H1 (cell line): Measurements from ENCODE around the gene SPATA16.

Experiments
- JUN ChIP-seq: IDR thresholded peaks from 2 replicates; pipeline ENCODE4 v1.6.1; 2011; ENCODE audit warnings: low read depth, mild to moderate bottlenecking, improper control_type of control experiment, low read length
- JUND ChIP-seq: IDR thresholded peaks from 2 replicates; pipeline ENCODE4 v1.6.1; 2011; ENCODE audit warnings: mild to moderate bottlenecking, improper control_type of control experiment, low read length
- POLR2A ChIP-seq, 2 experiments: IDR thresholded peaks; 1 replicate in 1 of 2; 2 replicates in 1 of 2; pipeline ENCODE4 v1.6.1; 2011; ENCODE audit warnings: low read depth in 2 of 2, low read length in 2 of 2, mild to moderate bottlenecking in 2 of 2; ENCODE audit errors: control extremely low read depth in 1 of 2
- SIX5 ChIP-seq: IDR thresholded peaks from 2 replicates; pipeline ENCODE4 v1.6.1; 2011; ENCODE audit warnings: mild to moderate bottlenecking, low read depth, low read length
- TAF1 ChIP-seq: IDR thresholded peaks from 2 replicates; pipeline ENCODE4 v1.6.1; 2011; ENCODE audit warnings: mild to moderate bottlenecking, low read depth, low read length
- USF2 ChIP-seq: IDR thresholded peaks from 2 replicates; pipeline ENCODE4 v1.6.1; 2011; ENCODE audit warnings: low read length, improper control_type of control experiment
- TF ChIP-seq, protein P1 (sequence below), 3 experiments: IDR thresholded peaks; 1 replicate in 2 of 3; 2 replicates in 1 of 3; pipeline versions ENCODE4 v1.5.1 to v1.6.1; 2011; ENCODE audit warnings: low read length in 3 of 3, mild to moderate bottlenecking in 3 of 3, inconsistent platforms in 2 of 3, low read depth in 1 of 3, moderate library complexity in 1 of 3; ENCODE audit not compliant: insufficient read depth in 1 of 3; ENCODE audit errors: control extremely low read depth in 1 of 3

DNA sequence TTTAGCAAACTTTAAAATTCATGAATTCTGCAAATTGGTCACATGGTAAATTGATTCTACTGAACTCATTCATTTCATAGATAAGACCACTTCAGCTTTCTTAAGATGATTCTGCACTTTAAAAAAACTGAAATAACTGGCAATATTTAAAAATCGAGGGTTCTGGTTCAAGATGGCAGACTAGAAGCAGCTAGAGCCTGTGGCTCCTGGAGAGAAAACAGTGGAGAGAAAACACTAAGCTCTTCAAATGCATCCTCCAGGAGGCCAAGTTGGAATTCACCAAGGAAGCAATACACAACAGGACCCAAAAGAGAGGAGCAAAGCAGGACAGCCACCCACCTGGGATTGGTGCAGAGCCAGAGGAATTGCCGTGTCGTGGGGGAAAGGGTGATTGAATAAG lies 132.1 kb downstream of the SPATA16 start:
- TF ChIP-seq JUN (no peak), JUND (no peak), SIX5 (no peak), TAF1 (no peak), USF2 (no peak), POLR2A (IDR thresholded peaks at IDR 0.05; ENCODE audit: control extremely low read depth in 1 of 2, low read depth in 2 of 2, low read length in 2 of 2) (no peak)
- TF ChIP-seq, protein P1, sequence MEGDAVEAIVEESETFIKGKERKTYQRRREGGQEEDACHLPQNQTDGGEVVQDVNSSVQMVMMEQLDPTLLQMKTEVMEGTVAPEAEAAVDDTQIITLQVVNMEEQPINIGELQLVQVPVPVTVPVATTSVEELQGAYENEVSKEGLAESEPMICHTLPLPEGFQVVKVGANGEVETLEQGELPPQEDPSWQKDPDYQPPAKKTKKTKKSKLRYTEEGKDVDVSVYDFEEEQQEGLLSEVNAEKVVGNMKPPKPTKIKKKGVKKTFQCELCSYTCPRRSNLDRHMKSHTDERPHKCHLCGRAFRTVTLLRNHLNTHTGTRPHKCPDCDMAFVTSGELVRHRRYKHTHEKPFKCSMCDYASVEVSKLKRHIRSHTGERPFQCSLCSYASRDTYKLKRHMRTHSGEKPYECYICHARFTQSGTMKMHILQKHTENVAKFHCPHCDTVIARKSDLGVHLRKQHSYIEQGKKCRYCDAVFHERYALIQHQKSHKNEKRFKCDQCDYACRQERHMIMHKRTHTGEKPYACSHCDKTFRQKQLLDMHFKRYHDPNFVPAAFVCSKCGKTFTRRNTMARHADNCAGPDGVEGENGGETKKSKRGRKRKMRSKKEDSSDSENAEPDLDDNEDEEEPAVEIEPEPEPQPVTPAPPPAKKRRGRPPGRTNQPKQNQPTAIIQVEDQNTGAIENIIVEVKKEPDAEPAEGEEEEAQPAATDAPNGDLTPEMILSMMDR (IDR thresholded peaks at IDR 0.05; ENCODE audit: control extremely low read depth in 1 of 3, insufficient read depth in 1 of 3, low read depth in 1 of 3, low read length in 3 of 3): no peak
